ENCODE results near the gene GTF3C4.
"Not testable (repeated sequence)": the region's sequence is repeated elsewhere in the genome, so short reads cannot be mapped to it uniquely, and the experiment has no call there.

The GTF3C4 gene

GRCh38 chr9:132702254-132702653 is 32.0 kb downstream of the GTF3C4 start:
- DNase-seq = no peak

GRCh38 chr9:132703336-132703735 is 33.1 kb downstream of the GTF3C4 start:
- no peak for DNase-seq

- DNase-seq = no peak
Measured at GRCh38 chr9:132708239-132708638, 38.0 kb downstream of the GTF3C4 start.

- no peak for DNase-seq
Measured at GRCh38 chr9:132708769-132709430, 38.6 kb downstream of the GTF3C4 start.

GRCh38 chr9:132710333-132710732 is 40.1 kb downstream of the GTF3C4 start:
- no peak for DNase-seq

GRCh38 chr9:132711152-132711551 is 40.9 kb downstream of the GTF3C4 start:
- not testable (repeated sequence) for DNase-seq

GRCh38 chr9:132711846-132712245 is 41.6 kb downstream of the GTF3C4 start:
- no peak for DNase-seq

GRCh38 chr9:132712753-132713152 is 42.5 kb downstream of the GTF3C4 start:
- no peak for DNase-seq

GRCh38 chr9:132716007-132716406 is 45.7 kb downstream of the GTF3C4 start:
- DNase-seq = no peak

- no peak for DNase-seq
Measured at GRCh38 chr9:132717326-132717945, 47.2 kb downstream of the GTF3C4 start.

GRCh38 chr9:132718381-132718928 is 48.2 kb downstream of the GTF3C4 start:
- not testable (repeated sequence) for DNase-seq

GRCh38 chr9:132721661-132722060 is 51.4 kb downstream of the GTF3C4 start:
- DNase-seq = no peak

GRCh38 chr9:132722564-132723065 is 52.4 kb downstream of the GTF3C4 start:
- no peak for DNase-seq

GRCh38 chr9:132723809-132724208 is 53.5 kb downstream of the GTF3C4 start:
- no peak for DNase-seq

- DNase-seq = no peak
Measured at GRCh38 chr9:132725306-132725705, 55.0 kb downstream of the GTF3C4 start.

GRCh38 chr9:132726576-132727130 is 56.4 kb downstream of the GTF3C4 start:
- DNase-seq = no peak

GRCh38 chr9:132728071-132728470 is 57.8 kb downstream of the GTF3C4 start:
- DNase-seq = no peak

GRCh38 chr9:132728497-132728896 is 58.2 kb downstream of the GTF3C4 start:
- DNase-seq = no peak

- no peak for DNase-seq
Measured at GRCh38 chr9:132729235-132729890, 59.1 kb downstream of the GTF3C4 start.

- no peak for DNase-seq
Measured at GRCh38 chr9:132730054-132731033, 60.1 kb downstream of the GTF3C4 start.

- DNase-seq = no peak
Measured at GRCh38 chr9:132731230-132731629, 61.0 kb downstream of the GTF3C4 start.
